GM19240 (cell line): ENCODE results near the gene HTT.
"Not testable (repeated sequence)": the region's sequence is repeated elsewhere in the genome, so short reads cannot be mapped to it uniquely, and the experiment has no call there.

Experiments used
- DNase-seq: peaks from one replicate; pipeline ENCODE4 v3.0.0; 2011; ENCODE audit warnings: low spot score; ENCODE audit not compliant: insufficient read length

Gene HTT

DNA sequence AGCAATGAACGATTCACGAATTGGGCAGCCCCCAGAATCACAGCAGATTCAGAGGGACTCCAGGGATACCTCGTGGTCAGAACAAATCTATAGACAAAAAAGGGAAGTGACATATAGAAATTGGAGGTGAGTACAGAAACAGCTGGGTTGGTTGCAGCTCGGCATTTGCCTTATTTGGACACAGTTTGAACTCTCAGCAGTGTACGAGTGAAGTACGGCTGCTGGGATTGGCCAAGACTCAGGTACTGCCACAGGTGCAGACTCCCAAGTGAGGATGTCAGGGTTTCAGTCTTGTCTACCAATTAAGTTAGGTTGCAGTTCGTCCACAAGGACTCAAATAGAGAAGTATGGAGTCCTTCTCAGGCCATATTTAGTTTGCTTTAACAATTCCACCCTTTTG is 28.3 kb upstream of the HTT start:
- DNase-seq: no peak

DNA sequence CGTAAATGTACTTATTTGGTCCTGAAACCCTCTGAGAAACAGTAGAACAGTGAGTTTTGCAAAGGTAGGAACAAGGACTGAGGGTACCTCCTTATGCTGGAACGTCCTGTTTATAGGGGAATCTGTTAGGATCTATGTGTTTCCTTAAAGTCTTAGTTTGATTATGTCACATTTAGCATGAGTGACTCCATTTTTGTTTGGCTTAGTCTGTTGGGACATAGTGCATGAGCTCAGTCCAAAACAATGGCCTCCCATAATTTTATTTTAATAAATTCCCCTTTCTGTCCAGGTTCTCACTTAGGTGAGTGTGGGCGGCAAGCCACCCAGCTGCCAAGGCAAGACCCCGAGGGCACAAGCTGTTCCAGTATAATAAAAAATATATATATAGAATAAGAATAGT is 27.9 kb upstream of the HTT start:
- no peak for DNase-seq

- no peak for DNase-seq
These were observed 26.8 kb upstream of the HTT start for GRCh38 chr4:3047464-3048286.

- not testable (repeated sequence) for DNase-seq
These were observed 23.2 kb upstream of the HTT start for GRCh38 chr4:3051141-3051897.

DNA sequence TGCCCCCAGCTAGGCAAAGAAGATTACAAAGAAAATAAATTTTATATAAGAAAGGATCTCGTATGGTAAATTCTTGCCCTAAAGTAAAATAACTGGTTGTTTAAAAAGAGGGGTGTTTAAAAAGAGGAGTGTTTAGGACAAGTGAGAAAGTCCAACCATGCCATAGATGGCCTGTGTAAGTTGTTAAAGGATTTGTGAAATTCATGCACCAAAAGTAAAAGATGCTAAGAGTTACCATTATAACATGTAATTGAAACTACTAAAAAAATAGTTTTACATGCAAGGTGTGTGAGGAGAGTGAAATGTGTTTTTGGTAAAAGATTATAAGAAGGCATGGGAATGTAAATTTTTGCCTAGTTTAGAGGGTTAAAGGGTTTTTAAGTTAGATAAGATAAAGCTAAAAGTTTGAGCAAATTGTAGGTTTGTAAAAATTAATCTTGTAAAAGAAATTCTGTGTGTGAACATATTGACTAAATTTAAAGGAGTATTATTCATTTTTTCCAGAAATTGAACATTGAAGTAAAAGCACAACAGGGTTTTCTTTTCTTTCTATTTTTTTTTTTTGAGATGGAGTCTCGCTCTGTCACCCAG is 20.2 kb upstream of the HTT start:
- DNase-seq: no peak

GRCh38 chr4:3059943-3060342 is 14.5 kb upstream of the HTT start:
- DNase-seq: no peak

GRCh38 chr4:3060946-3061345 is 13.5 kb upstream of the HTT start:
- DNase-seq: no peak

DNA sequence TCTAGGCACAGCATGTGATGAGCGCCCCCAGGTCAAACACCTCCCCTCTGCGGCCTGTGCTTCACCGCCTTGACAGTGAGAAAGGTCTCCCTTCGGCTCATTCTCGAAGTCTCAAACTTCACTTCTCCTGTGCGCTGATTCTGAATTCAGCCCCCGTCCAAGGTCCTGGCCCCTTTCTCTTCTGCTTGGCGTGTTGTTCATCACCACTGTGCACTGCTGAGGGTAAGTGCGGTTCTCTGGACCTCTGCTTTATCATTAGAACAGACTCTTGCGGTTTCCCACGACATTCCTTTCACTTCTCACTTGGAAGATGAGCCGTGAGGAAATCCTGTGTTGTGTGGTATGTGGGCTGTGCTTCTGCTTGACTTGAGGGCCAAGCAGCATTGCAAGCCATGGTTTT is 12.0 kb upstream of the HTT start:
- DNase-seq: no peak

DNA sequence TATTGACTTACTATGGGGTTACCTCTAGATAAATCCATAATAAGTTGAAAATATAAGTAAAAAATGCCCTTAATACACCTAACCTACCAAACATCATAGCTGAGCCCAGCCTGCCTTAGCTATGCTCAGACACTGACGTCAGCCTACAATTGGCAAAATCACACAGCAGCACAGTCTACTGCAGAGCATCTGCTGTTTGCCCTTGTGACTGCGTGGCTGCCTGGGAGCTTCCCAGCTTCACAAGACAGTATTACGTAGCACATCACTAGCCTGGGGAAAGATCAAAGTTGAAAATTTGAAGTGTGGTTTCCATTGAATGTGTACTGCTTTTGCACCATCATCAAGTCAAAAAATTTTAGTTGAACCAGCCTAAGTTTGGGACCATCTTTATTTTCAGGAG is 8.9 kb upstream of the HTT start:
- no peak for DNase-seq

DNA sequence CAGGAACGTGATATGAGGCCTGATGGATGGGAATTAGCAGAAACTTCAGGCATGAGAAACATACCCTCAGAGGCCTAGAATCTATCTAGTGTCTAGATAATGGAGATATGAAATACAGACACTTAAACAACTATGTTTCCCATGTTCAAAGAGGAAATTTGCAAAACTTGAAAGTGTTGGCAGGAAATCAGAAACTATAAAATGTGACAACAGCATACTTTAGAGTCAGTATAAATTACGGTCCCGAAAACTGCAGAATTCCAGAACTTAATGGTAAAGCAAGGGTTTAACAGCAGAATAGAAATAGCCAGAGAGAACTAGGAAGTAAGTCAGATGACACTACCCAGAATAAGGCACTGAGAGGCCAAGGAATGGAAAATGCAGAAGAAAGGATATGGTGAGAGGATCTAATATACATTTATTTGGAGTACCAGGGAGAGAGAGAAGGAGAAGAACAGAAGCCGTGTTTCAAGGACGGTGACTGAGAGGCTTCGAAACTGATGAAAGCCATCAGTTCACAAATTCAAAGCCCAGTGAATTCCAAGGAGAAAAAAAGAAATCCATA is 7.6 kb upstream of the HTT start:
- DNase-seq: no peak

GRCh38 chr4:3067473-3068001 is 6.9 kb upstream of the HTT start:
- no peak for DNase-seq

DNA sequence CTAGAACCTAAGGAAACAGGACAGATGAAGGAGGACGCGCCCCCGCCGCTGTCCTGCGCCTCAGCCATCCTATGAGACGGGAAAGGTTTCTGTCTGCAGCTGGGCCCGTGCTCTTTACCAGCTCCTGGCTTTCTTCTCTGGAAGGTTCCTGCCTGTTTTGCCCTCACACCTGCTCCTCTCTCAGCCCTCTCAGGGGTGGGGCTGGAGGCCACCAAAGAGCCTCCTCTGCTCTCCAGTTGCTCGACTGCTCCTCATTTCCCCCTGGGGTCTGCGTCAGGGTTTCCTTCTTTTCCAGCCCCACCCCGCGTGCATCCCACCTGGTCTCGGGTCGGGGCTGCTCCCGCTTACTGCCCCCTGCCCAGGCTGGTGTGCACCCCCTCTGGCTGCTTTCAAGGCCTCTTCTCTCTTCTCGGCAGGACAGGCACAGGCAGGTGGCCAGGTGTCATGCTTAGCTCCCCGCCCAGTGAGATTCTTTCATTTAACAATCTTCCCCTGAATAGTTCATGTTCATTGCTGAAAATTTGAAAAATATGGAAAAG is 4.8 kb upstream of the HTT start:
- no peak for DNase-seq

GRCh38 chr4:3070709-3071500 is 3.6 kb upstream of the HTT start:
- DNase-seq: no peak

DNA sequence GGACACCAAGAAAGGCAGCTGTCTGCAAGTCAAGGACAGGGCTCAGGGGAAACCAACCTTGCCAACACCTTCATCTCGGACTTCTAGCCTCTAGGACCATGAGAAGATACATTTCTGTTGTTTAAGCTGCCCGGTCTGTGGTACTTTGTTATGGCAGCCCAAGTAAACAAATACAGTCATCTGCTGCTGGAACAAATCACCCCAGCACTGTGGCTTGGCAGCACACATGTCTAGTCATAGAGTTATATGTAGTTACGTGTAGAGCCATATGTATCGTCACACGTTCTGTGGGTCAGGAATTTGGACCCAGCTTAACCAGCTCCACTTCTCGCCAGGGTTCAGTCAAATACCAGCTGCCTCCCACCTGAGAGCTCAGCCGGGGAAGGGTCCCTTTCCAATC is 2.7 kb upstream of the HTT start:
- DNase-seq: no peak

GRCh38 chr4:3073158-3074077 is 1.1 kb upstream of the HTT start:
- DNase-seq: no peak

GRCh38 chr4:3074846-3075651 is 568 bp downstream of the HTT start:
- DNase-seq: no peak

DNA sequence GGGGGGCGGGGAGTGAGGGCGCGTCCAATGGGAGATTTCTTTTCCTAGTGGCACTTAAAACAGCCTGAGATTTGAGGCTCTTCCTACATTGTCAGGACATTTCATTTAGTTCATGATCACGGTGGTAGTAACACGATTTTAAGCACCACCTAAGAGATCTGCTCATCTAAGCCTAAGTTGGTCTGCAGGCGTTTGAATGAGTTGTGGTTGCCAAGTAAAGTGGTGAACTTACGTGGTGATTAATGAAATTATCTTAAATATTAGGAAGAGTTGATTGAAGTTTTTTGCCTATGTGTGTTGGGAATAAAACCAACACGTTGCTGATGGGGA is 1.1 kb downstream of the HTT start:
- DNase-seq: no peak

DNA sequence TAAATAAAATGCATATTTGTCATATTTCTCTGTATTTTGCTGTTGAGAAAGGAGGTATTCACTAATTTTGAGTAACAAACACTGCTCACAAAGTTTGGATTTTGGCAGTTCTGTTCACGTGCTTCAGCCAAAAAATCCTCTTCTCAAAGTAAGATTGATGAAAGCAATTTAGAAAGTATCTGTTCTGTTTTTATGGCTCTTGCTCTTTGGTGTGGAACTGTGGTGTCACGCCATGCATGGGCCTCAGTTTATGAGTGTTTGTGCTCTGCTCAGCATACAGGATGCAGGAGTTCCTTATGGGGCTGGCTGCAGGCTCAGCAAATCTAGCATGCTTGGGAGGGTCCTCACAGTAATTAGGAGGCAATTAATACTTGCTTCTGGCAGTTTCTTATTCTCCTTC is 3.3 kb downstream of the HTT start:
- DNase-seq: no peak

DNA sequence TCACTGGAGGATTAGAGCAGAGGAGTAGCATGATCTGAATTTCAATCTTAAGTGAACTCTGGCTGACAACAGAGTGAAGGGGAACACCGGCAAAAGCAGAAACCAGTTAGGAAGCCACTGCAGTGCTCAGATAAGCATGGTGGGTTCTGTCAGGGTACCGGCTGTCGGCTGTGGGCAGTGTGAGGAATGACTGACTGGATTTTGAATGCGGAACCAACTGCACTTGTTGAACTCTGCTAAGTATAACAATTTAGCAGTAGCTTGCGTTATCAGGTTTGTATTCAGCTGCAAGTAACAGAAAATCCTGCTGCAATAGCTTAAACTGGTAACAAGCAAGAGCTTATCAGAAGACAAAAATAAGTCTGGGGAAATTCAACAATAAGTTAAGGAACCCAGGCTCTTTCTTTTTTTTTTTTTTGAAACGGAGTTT is 5.2 kb downstream of the HTT start:
- DNase-seq: no peak
